CD4-positive, alpha-beta T cell treated with Interleukin-12 subunit alpha and Interleukin-12 subunit beta, for 1 hour (primary cell): ENCODE data around the gene SPATA20.

Experiments used
- DNase-seq: peaks from one replicate; pipeline ENCODE4 v3.0.0-alpha.2; 2020

SPATA20 gene

DNA sequence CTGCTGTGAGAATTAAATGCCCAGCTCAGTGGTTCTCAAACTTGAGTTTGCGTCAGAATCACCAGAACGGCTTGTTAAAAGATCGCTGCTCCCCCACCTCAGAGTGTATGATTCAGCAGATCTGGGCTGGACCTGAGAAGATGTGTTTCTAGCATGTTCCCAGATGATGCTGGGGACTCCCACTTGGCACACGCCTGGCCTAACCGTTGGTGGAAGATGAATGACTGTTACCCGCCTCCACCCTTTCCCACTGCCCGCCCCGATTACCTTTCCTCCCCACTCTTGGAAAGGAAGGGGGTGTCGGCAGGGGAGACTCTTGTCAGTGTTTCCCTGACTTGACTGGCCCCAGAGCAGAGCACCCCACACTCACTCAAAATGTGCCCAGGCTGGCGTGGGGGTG lies 58.5 kb downstream of the SPATA20 start:
- no peak for DNase-seq
